Breast epithelium (tissue), 3 donors: ENCODE data around the gene PPM1H.

Experiments used
- POLR2A ChIP-seq: fragments of 450-650 bp; IDR thresholded peaks from one replicate; pipeline ENCODE4 v1.6.1; 2016; ENCODE audit warnings: antibody characterized with exemption, mild to moderate bottlenecking, moderate library complexity
- POLR2AphosphoS5 ChIP-seq, 3 donors: sonication (generic); formaldehyde crosslinking; IDR thresholded peaks; one replicate each; pipeline ENCODE4 v1.6.1; 2017; ENCODE audit warnings: antibody characterized with exemption in 3 of 3
- TF ChIP-seq, protein P1 (sequence below), 3 donors: fragments of 450-650 bp; IDR thresholded peaks; one replicate each; pipeline ENCODE4 v1.5.1; 2016 to 2017; ENCODE audit warnings: antibody characterized with exemption in 3 of 3, mild to moderate bottlenecking in 3 of 3, moderate library complexity in 3 of 3

DNA sequence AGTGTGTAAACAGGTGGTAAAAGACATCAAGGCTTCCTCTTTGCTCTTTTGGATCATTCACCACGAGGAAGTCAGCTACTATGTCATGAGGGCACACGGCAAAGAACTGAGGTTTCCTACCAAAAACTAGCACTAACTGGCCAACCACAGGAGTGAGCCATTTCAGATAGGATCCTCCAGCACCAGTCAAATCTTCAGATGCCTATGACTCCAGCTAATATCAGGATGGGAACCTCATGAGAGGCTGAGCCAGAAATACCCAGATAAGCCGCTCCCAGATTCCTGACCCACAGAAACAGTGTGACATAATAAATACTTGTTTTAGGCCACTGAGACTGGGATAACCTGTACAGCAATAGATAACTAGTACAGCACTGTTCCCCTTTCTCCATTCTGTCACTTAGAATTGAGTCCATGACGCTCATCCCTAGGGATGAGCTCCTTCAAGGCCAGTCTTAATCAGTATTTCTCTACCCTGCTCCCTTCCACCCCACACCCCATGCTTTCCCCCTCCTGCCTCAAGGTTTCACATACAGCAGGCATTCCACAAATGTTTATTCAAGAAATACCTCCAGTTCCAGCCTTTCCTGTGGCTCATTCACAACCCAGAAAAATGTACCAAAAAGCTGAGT, 68.4 kb downstream of the PPM1H start:
- TF ChIP-seq POLR2A (no peak), POLR2AphosphoS5 (IDR thresholded peaks at IDR 0.05) (no peak)
- TF ChIP-seq, protein P1, sequence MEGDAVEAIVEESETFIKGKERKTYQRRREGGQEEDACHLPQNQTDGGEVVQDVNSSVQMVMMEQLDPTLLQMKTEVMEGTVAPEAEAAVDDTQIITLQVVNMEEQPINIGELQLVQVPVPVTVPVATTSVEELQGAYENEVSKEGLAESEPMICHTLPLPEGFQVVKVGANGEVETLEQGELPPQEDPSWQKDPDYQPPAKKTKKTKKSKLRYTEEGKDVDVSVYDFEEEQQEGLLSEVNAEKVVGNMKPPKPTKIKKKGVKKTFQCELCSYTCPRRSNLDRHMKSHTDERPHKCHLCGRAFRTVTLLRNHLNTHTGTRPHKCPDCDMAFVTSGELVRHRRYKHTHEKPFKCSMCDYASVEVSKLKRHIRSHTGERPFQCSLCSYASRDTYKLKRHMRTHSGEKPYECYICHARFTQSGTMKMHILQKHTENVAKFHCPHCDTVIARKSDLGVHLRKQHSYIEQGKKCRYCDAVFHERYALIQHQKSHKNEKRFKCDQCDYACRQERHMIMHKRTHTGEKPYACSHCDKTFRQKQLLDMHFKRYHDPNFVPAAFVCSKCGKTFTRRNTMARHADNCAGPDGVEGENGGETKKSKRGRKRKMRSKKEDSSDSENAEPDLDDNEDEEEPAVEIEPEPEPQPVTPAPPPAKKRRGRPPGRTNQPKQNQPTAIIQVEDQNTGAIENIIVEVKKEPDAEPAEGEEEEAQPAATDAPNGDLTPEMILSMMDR (IDR thresholded peaks at IDR 0.05) = no peak
